ENCODE data around the gene TBC1D28. TPM values are rescaled to one million over a fixed set of nuclear protein-coding genes. Genes with fewer than 3 reads are reported as not detected.
"Not testable (repeated sequence)": the region's sequence is repeated elsewhere in the genome, so short reads cannot be mapped to it uniquely, and the experiment has no call there.

The TBC1D28 gene
- total RNA-seq, 1 experiment from 2014 or later, result not detected

DNA sequence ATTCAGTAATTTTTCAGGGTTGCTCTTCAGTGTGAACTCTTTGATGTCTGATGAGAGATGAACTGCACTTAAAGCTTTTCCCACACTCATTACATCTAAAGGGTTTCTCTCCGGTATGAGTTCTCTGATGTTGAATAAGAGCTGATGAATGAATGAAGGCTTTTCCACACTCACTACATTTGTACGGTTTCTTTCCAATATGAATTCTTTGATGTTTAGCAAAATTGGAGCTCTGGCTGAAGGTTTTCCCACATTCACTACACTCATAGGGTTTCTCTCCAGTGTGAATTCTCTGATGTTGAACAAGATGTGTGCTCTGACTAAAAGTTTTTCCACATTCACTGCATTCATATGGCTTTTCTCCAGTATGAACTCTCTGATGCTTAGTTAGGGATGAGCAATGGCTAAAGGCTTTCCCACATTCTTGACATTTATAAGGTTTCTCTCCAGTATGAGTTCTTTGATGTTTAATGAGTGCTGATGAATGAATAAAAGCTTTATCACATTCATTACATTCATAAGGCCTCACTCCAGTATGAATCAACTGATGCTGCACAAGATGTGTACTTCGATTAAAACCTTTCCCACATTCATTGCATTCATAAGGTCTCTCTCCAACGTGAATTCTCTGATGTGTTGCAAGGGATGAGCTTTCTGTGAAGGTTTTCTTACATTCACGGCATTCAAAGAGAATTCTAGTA is 17.9 kb upstream of the TBC1D28 start:
- CTCF ChIA-PET; H3K36me3 Mint-ChIP-seq (ENCODE audit: insufficient read depth, unreplicated experiment); DNase-seq (ENCODE audit: unreplicated experiment); H3K4me1 Mint-ChIP-seq (ENCODE audit: insufficient read depth, unreplicated experiment); H3K4me3 Mint-ChIP-seq (ENCODE audit: unreplicated experiment); intact Hi-C loops (cut with micrococcal nuclease); H3K9me3 Mint-ChIP-seq (ENCODE audit: unreplicated experiment); POLR2A ChIA-PET; H3K27ac Mint-ChIP-seq (ENCODE audit: low read depth, unreplicated experiment); BruUV-seq (replicated peaks); H3K27me3 Mint-ChIP-seq (ENCODE audit: insufficient read depth, unreplicated experiment): not testable (repeated sequence)

- CTCF ChIA-PET, result interaction anchor here (2.0 kb wide), 1 partner anchor 25 kb away, joined by 4 read pairs; no protein-coding TSS in a partner anchor
- H3K4me1 Mint-ChIP-seq (ENCODE audit: insufficient read depth, unreplicated experiment); POLR2A ChIA-PET; H3K4me3 Mint-ChIP-seq (ENCODE audit: unreplicated experiment); DNase-seq (ENCODE audit: unreplicated experiment); H3K27ac Mint-ChIP-seq (ENCODE audit: low read depth, unreplicated experiment); H3K36me3 Mint-ChIP-seq (ENCODE audit: insufficient read depth, unreplicated experiment); intact Hi-C loops (cut with micrococcal nuclease); BruUV-seq (replicated peaks); H3K9me3 Mint-ChIP-seq (ENCODE audit: unreplicated experiment); H3K27me3 Mint-ChIP-seq (ENCODE audit: insufficient read depth, unreplicated experiment): not testable (repeated sequence)
Measured at GRCh38 chr17:18650094-18650493, 5.9 kb upstream of the TBC1D28 start.

- H3K27ac Mint-ChIP-seq (ENCODE audit: low read depth, unreplicated experiment); H3K36me3 Mint-ChIP-seq (ENCODE audit: insufficient read depth, unreplicated experiment); H3K9me3 Mint-ChIP-seq (ENCODE audit: unreplicated experiment); H3K4me1 Mint-ChIP-seq (ENCODE audit: insufficient read depth, unreplicated experiment); POLR2A ChIA-PET; DNase-seq (ENCODE audit: unreplicated experiment); CTCF ChIA-PET; H3K27me3 Mint-ChIP-seq (ENCODE audit: insufficient read depth, unreplicated experiment); H3K4me3 Mint-ChIP-seq (ENCODE audit: unreplicated experiment); intact Hi-C loops (cut with micrococcal nuclease); BruUV-seq (replicated peaks): not testable (repeated sequence)
Measured at GRCh38 chr17:18643124-18643523, 1.1 kb downstream of the TBC1D28 start.

GRCh38 chr17:18638357-18638756 is 5.8 kb downstream of the TBC1D28 start:
- H3K4me1 Mint-ChIP-seq (ENCODE audit: insufficient read depth, unreplicated experiment); BruUV-seq (replicated peaks): not testable (repeated sequence)
- CTCF ChIA-PET, result interaction anchor here (0.6 kb wide), 1 partner anchor 1647 kb away, joined by 4 read pairs; no protein-coding TSS in a partner anchor

DNA sequence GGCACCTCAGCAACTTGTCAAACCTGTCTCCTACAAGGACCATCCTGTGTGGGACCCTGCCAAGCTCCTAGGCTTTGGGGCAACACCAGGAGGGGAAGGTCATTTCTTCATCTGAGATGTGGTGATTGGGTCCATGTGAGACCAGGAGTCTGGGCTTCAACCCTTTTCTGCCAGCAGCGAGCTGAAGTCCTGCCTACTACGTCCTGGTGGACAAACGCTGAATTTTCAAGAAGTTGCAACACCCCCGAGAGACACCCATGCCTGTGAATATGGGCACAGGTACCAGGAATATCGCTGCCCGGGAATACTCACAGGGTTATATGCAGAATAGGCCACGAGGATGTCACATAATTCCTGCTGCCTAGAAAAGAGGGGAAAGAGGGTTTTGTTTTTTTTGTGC is 8.0 kb downstream of the TBC1D28 start:
- H3K4me1 Mint-ChIP-seq (ENCODE audit: insufficient read depth, unreplicated experiment); BruUV-seq (replicated peaks); intact Hi-C loops (cut with micrococcal nuclease); H3K9me3 Mint-ChIP-seq (ENCODE audit: unreplicated experiment); POLR2A ChIA-PET; H3K4me3 Mint-ChIP-seq (ENCODE audit: unreplicated experiment); H3K27me3 Mint-ChIP-seq (ENCODE audit: insufficient read depth, unreplicated experiment); DNase-seq (ENCODE audit: unreplicated experiment); H3K27ac Mint-ChIP-seq (ENCODE audit: low read depth, unreplicated experiment); CTCF ChIA-PET; H3K36me3 Mint-ChIP-seq (ENCODE audit: insufficient read depth, unreplicated experiment): not testable (repeated sequence)

More at GRCh38 chr17:18638357-18638756, 5.8 kb downstream of the TBC1D28 start:
- H3K27me3 Mint-ChIP-seq (ENCODE audit: insufficient read depth, unreplicated experiment); DNase-seq (ENCODE audit: unreplicated experiment); H3K27ac Mint-ChIP-seq (ENCODE audit: low read depth, unreplicated experiment); intact Hi-C loops (cut with micrococcal nuclease); H3K4me3 Mint-ChIP-seq (ENCODE audit: unreplicated experiment); H3K36me3 Mint-ChIP-seq (ENCODE audit: insufficient read depth, unreplicated experiment); H3K9me3 Mint-ChIP-seq (ENCODE audit: unreplicated experiment); POLR2A ChIA-PET: not testable (repeated sequence)

GRCh38 chr17:18635773-18636172 is 8.4 kb downstream of the TBC1D28 start:
- H3K4me3 Mint-ChIP-seq (ENCODE audit: unreplicated experiment); BruUV-seq (replicated peaks); CTCF ChIA-PET; DNase-seq (ENCODE audit: unreplicated experiment); H3K27me3 Mint-ChIP-seq (ENCODE audit: insufficient read depth, unreplicated experiment); H3K27ac Mint-ChIP-seq (ENCODE audit: low read depth, unreplicated experiment); H3K36me3 Mint-ChIP-seq (ENCODE audit: insufficient read depth, unreplicated experiment); POLR2A ChIA-PET; intact Hi-C loops (cut with micrococcal nuclease); H3K4me1 Mint-ChIP-seq (ENCODE audit: insufficient read depth, unreplicated experiment); H3K9me3 Mint-ChIP-seq (ENCODE audit: unreplicated experiment): not testable (repeated sequence)

- H3K9me3 Mint-ChIP-seq (ENCODE audit: unreplicated experiment); BruUV-seq (replicated peaks); H3K27me3 Mint-ChIP-seq (ENCODE audit: insufficient read depth, unreplicated experiment); H3K27ac Mint-ChIP-seq (ENCODE audit: low read depth, unreplicated experiment); DNase-seq (ENCODE audit: unreplicated experiment); POLR2A ChIA-PET; intact Hi-C loops (cut with micrococcal nuclease); H3K4me1 Mint-ChIP-seq (ENCODE audit: insufficient read depth, unreplicated experiment); CTCF ChIA-PET; H3K36me3 Mint-ChIP-seq (ENCODE audit: insufficient read depth, unreplicated experiment); H3K4me3 Mint-ChIP-seq (ENCODE audit: unreplicated experiment): not testable (repeated sequence)
Measured at GRCh38 chr17:18634550-18635263, 9.5 kb downstream of the TBC1D28 start.

Data from MCF 10A (cell line).